Astrocyte of the cerebellum (primary cell): ENCODE measurements around the gene SLC44A1.

Experiments used
- DNase-seq: peaks from one replicate; pipeline ENCODE4 v3.0.0-alpha.2; 2011; ENCODE audit warnings: low read depth
- H3K4me3 ChIP-seq: 2 replicates; pipeline ENCODE4 v1.5.1; 2011; ENCODE audit warnings: mild to moderate bottlenecking, low read depth, low read length, moderate library complexity
- in situ Hi-C: cut with HindIII; loops from 2 replicates; pipeline ENCODE4 v1.10.0; 2017; ENCODE audit warnings: low sequenced_read_pairs
- TF ChIP-seq, protein P1 (sequence below): IDR thresholded peaks from 2 replicates; pipeline ENCODE4 v1.5.1; 2012; ENCODE audit warnings: low read length, low read depth, moderate library complexity, mild to moderate bottlenecking; ENCODE audit errors: missing control alignments

Gene SLC44A1

DNA sequence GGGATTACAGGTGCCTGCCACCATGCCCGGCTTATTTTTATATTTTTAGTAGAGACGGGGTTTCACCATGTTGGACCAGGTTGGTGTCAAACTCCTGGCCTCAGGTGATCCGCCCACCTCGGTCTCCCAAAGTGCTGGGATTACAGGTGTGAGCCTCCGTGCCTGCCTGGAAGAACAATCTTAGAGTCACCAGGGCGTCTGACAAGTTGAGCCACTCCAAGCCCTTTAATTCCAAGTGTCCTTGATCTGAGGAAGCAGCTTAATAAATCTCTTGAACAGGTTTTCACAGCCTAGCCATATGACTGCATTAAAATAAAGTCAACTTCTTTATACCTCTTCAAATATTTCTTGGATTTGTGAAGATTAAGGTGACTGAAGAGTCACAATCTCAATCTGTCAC is 31.5 kb downstream of the SLC44A1 start:
- in situ Hi-C loops: loop anchor here (5.0 kb wide), 1 partner anchor 49 kb away; no protein-coding TSS in a partner anchor
- H3K4me3 ChIP-seq: no peak overlapping the region
- DNase-seq: no peak
- TF ChIP-seq, protein P1, sequence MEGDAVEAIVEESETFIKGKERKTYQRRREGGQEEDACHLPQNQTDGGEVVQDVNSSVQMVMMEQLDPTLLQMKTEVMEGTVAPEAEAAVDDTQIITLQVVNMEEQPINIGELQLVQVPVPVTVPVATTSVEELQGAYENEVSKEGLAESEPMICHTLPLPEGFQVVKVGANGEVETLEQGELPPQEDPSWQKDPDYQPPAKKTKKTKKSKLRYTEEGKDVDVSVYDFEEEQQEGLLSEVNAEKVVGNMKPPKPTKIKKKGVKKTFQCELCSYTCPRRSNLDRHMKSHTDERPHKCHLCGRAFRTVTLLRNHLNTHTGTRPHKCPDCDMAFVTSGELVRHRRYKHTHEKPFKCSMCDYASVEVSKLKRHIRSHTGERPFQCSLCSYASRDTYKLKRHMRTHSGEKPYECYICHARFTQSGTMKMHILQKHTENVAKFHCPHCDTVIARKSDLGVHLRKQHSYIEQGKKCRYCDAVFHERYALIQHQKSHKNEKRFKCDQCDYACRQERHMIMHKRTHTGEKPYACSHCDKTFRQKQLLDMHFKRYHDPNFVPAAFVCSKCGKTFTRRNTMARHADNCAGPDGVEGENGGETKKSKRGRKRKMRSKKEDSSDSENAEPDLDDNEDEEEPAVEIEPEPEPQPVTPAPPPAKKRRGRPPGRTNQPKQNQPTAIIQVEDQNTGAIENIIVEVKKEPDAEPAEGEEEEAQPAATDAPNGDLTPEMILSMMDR: no peak

DNA sequence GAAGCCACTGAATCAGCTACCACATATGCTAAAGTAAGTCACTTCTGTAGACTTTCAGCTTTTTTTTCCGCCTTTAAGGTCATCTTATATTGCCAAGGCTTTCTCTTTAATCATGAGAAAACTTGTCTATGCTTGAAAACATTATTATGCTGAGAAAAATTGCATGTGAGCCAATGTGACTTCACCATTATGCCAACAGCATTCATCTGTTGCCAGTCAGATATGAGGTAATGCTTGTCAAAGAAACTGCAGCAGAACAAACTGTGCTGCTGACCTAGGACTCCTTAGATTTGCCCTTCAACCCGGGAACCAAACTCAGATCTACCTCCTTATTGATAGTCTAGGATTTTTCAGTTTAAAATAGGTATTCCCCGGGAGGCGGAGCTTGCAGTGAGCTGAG is 34.3 kb downstream of the SLC44A1 start:
- TF ChIP-seq, protein P1: no peak
- in situ Hi-C loops: loop anchor here (5.0 kb wide), 1 partner anchor 51 kb away; no protein-coding TSS in a partner anchor
- H3K4me3 ChIP-seq: no peak overlapping the region
- no peak for DNase-seq

DNA sequence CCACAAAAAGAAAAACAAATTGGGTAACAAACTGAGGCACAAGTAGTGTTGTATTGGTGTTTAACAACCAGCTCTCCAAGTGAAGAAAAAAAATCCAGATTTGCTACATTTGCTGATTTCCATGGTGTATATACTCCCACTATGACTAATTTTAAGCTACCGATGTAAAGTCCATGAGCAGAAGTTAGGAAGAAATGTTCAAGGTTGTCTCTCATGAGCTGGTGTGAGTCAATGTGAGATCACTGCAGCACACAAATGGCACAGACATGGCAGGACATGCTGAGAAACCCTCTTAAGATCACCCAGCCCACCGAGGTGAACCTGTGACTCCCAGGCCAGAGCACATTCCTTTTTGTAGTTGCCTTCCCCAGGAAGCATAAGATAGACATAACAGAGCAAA is 36.2 kb downstream of the SLC44A1 start:
- in situ Hi-C loops: no loop called here
- TF ChIP-seq, protein P1: no peak
- DNase-seq: no peak
- H3K4me3 ChIP-seq: no peak overlapping the region

DNA sequence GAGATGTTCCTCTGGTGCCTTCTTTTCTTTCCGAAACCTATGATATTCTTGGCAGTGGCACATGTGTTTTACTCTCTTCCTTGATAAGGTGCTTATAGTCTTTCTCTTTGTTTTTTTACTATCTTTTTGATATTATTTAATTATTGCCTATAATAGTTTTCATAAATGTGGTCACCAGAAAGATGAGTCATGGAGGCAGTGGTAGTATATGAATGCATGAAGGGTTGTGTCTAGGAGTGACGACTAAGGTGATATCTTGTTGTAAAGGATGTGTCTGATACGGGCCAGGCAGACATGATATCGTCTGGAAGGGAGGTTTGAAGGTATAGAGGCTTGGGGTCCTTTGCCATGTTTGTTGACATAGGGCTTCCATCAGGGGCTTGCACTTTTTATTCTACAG is 36.8 kb downstream of the SLC44A1 start:
- no peak overlapping the region for H3K4me3 ChIP-seq
- DNase-seq: no peak
- in situ Hi-C loops: no loop called here
- TF ChIP-seq, protein P1: no peak

DNA sequence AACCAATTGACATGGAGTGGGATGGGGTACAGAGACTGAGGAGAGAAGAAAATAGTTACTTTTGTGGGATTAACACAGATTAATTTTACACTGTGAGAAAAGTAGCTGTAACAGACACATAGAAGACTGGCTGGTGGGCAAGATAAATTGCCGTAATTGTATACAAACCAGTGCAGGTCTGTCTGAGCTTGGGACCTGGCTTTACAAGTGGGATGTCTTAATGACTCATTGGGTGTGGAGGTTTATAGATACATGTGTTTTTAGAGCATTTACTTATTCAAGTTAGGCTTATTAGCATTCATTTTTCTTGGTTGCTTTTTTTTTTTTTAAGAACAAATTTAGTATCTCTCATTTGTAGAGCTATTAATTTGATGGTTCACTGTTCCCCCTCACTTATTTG is 37.5 kb downstream of the SLC44A1 start:
- no peak overlapping the region for H3K4me3 ChIP-seq
- TF ChIP-seq, protein P1: no peak
- DNase-seq: no peak
- in situ Hi-C loops: no loop called here

DNA sequence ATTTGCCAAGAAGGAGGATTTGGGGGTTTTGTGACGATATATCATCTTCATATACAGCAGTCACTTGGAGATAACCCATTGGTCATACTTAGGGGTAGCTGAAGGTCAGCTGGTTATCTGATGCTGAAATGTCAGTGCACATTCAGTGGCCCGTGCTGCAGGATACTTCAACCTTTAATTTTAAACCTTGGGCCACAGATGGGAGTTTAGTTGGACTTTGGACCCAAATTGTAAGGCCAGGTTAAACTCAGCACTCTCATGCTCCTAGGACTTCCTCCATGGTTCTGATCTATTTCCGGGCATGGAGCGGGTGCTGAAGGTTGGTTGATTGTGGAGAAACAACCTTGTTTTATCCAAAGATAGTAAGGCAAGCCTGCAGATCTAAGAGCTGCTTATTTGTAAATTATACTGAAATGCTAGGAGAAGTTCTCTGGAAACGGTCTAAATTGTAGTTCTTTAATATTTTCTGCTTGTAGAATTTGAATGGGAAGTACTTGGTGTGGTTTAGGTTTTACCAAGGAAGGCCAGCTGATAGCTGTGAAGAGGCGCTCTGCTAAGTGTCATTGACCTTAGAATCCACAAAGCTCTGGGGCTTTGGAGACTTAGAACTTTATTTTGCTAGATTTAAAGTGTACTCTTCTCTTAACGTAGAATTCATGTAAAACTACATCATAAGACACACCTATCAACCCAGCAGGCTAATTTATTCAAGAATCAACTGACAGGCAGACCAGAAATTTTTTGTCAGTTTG is 38.6 kb downstream of the SLC44A1 start:
- in situ Hi-C loops: no loop called here
- TF ChIP-seq, protein P1: no peak
- H3K4me3 ChIP-seq: no peak overlapping the region
- no peak for DNase-seq
